Calu3 (cell line): Measurements from ENCODE around the gene SEMA3E. TPM values are rescaled to one million over a fixed set of nuclear protein-coding genes. Genes with fewer than 3 reads are reported as not detected.
A peak's percentile ranks its signal among the peaks of the same experiment; 100 is the strongest.

ENCODE experiments used
- BruUV-seq: library from RNA; stranded (reverse); fragments of 400-500 nt; replicated peaks from 2 replicates; lab custom pipeline; 2021; lab: Mats Ljungman, UMichigan
- CTCF ChIA-PET: fragments of 300-600 bp; sonication (Branson Sonifier 250); formaldehyde crosslinking; loops from one replicate; lab custom pipeline; 2022; ENCODE audit warnings: antibody characterized with exemption; lab: Charles Lee
- DNase-seq: peaks from one replicate; pipeline ENCODE4 v3.0.0; 2022
- H3K27ac Mint-ChIP-seq: one replicate; pipeline ENCODE4 v1.8.0; 2022; ENCODE audit warnings: mixed read lengths; ENCODE audit not compliant: unreplicated experiment
- H3K27me3 Mint-ChIP-seq: one replicate; pipeline ENCODE4 v1.8.0; 2022; ENCODE audit warnings: mixed read lengths; ENCODE audit not compliant: unreplicated experiment
- H3K36me3 Mint-ChIP-seq: one replicate; pipeline ENCODE4 v1.8.0; 2022; ENCODE audit warnings: mild to moderate bottlenecking, moderate library complexity, mixed read lengths; ENCODE audit not compliant: insufficient read depth, unreplicated experiment
- H3K4me1 Mint-ChIP-seq: one replicate; pipeline ENCODE4 v1.8.0; 2022; ENCODE audit warnings: mild to moderate bottlenecking, low read depth, mixed read lengths; ENCODE audit not compliant: unreplicated experiment
- H3K4me3 Mint-ChIP-seq: one replicate; pipeline ENCODE4 v1.8.0; 2022; ENCODE audit warnings: mild to moderate bottlenecking, low read depth, moderate library complexity, mixed read lengths; ENCODE audit not compliant: unreplicated experiment
- H3K9me3 Mint-ChIP-seq: one replicate; pipeline ENCODE4 v1.8.0; 2022; ENCODE audit warnings: low read depth, mixed read lengths; ENCODE audit not compliant: unreplicated experiment
- CTCF ChIP-seq: fragments of 200-600 bp; IDR thresholded peaks from one replicate; pipeline ENCODE4 v1.8.0; 2022; ENCODE audit warnings: antibody characterized with exemption; ENCODE audit not compliant: unreplicated experiment
- intact Hi-C: fragments of 100-400 bp; cut with micrococcal nuclease; formaldehyde crosslinking; loops from one replicate; pipeline ENCODE4 v1.10.0; 2022; ENCODE audit not compliant: unreplicated experiment
- total RNA-seq: library from RNA; stranded (reverse); gene quantifications from 2 replicates; pipeline ENCODE4 v1.2.3, GENCODE V29; 2022

Gene SEMA3E
- total RNA-seq, 1 experiment from 2014 or later: 24.4 TPM

GRCh38 chr7:83663131-83663530 lies 14.2 kb upstream of the SEMA3E start:
- Mint-ChIP-seq H3K4me3 (no peak overlapping the region), H3K36me3 (no peaks in the 10 kb centered on the region), H3K27ac (no peak overlapping the region), H3K27me3 (no peaks in the 10 kb centered on the region), H3K4me1 (no peaks in the 10 kb centered on the region), H3K9me3 (no peaks in the 10 kb centered on the region)
- BruUV-seq: no TSS peak
- intact Hi-C loops: no loop called here
- no peak for TF ChIP-seq CTCF
- CTCF ChIA-PET: no interaction called here
- DNase-seq: no peak

GRCh38 chr7:83658126-83658525 lies 9.2 kb upstream of the SEMA3E start:
- BruUV-seq: no TSS peak
- no peaks in the 10 kb centered on the region for H3K27me3 Mint-ChIP-seq
- no peak for TF ChIP-seq CTCF
- H3K36me3 Mint-ChIP-seq: no peaks in the 10 kb centered on the region
- no peak overlapping the region for H3K27ac Mint-ChIP-seq
- no peak for DNase-seq
- CTCF ChIA-PET: no interaction called here
- no peaks in the 10 kb centered on the region for H3K4me1 Mint-ChIP-seq
- H3K9me3 Mint-ChIP-seq: no peaks in the 10 kb centered on the region
- no peak overlapping the region for H3K4me3 Mint-ChIP-seq
- intact Hi-C loops: no loop called here

GRCh38 chr7:83655951-83656556 lies 7.1 kb upstream of the SEMA3E start:
- CTCF ChIA-PET: no interaction called here
- no peak overlapping the region for H3K27ac Mint-ChIP-seq
- H3K27me3 Mint-ChIP-seq: no peaks in the 10 kb centered on the region
- peak; percentile 53 for DNase-seq
- intact Hi-C loops: loop anchor here (1.0 to 2.0 kb wide), 2 partner anchors 245 to 289 kb away; no protein-coding TSS in a partner anchor
- H3K36me3 Mint-ChIP-seq: no peaks in the 10 kb centered on the region
- no peaks in the 10 kb centered on the region for H3K9me3 Mint-ChIP-seq
- no peak overlapping the region for H3K4me3 Mint-ChIP-seq
- H3K4me1 Mint-ChIP-seq: no peaks in the 10 kb centered on the region
- TF ChIP-seq CTCF: peak; percentile 45
- BruUV-seq: no TSS peak

- no peak for DNase-seq
- no peak for TF ChIP-seq CTCF
- no peaks in the 10 kb centered on the region for H3K9me3 Mint-ChIP-seq
- no peak overlapping the region for H3K27ac Mint-ChIP-seq
- H3K4me1 Mint-ChIP-seq: peaks cover 8% of the 10 kb centered on the region
- intact Hi-C loops: no loop called here
- peaks cover 15% of the 10 kb centered on the region for H3K36me3 Mint-ChIP-seq
- CTCF ChIA-PET: no interaction called here
- BruUV-seq: no TSS peak
- H3K27me3 Mint-ChIP-seq: no peaks in the 10 kb centered on the region
- H3K4me3 Mint-ChIP-seq: no peak overlapping the region
Measured at GRCh38 chr7:83652481-83652880, 3.5 kb upstream of the SEMA3E start.
